ENCODE data around the gene ZNF664. TPM values are rescaled to one million over a fixed set of nuclear protein-coding genes. Genes with fewer than 3 reads are reported as not detected.

The ZNF664 gene
- total RNA-seq, 2 donors from 2014 or later: 131 to 139 TPM

DNA sequence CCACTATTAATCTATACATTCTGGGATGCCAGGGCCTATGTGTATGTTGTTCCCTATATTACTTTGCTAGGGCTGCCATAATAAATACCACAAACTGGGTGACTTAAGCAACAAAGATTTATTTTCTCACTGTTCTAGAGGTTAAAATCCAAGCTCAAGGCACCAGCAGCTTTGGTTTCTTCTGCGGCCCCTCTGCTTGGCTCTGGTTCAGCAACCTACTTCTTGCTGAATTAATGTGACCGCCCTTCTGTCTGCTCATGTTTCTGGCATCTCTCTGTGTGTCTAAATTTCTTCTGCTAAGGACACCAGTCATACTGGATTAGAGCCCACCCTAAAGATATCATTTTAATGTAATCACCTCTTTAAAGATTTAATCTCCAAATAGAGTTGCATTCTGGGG lies 84.7 kb downstream of the ZNF664 start:
- peaks cover 11% of the 10 kb centered on the region for H3K9me3 Mint-ChIP-seq
- TF ChIP-seq CTCF (conservative IDR thresholded peaks at IDR 0.05): no peak
- peaks cover 4% of the 10 kb centered on the region for H3K4me1 Mint-ChIP-seq
- DNase-seq: no peak
- Histone ChIP-seq H3K36me3 (ENCODE audit: control insufficient read depth, insufficient read depth, low read length) (no peaks in the 10 kb centered on the region), H3K27me3 (ENCODE audit: control insufficient read depth, insufficient read depth, low read length, poor library complexity, severe bottlenecking) (no peaks in the 10 kb centered on the region), H3K9ac (ENCODE audit: extremely low read depth, low read length, poor library complexity, severe bottlenecking) (no peak overlapping the region), H3K4me1 (ENCODE audit: control insufficient read depth, insufficient read depth, low read length) (no peaks in the 10 kb centered on the region), H3K27ac (ENCODE audit: low read depth, low read length) (no peak overlapping the region), H3K4me3 (ENCODE audit: low read length) (no peak overlapping the region), H3K9me3 (ENCODE audit: control insufficient read depth, low read length) (peaks cover 11% of the 10 kb centered on the region)
- no peaks in the 10 kb centered on the region for H3K27me3 Mint-ChIP-seq (ENCODE audit: insufficient read depth)
- H3K27ac Mint-ChIP-seq: no peak overlapping the region
- WGBS, 2 experiments (ENCODE audit: insufficient coverage in 1 of 2, insufficient read length in 1 of 2): 93 to 94% methylated on average over 2 of the region's 2 CpGs
- no peak overlapping the region for H3K4me3 Mint-ChIP-seq
- H3K36me3 Mint-ChIP-seq (ENCODE audit: low read depth): no peaks in the 10 kb centered on the region

- Mint-ChIP-seq H3K36me3 (ENCODE audit: low read depth) (no peaks in the 10 kb centered on the region), H3K9me3 (peaks cover 11% of the 10 kb centered on the region), H3K4me1 (no peaks in the 10 kb centered on the region), H3K4me3 (no peak overlapping the region), H3K27ac (no peak overlapping the region), H3K27me3 (ENCODE audit: insufficient read depth) (no peaks in the 10 kb centered on the region)
- Histone ChIP-seq H3K9me3 (ENCODE audit: control insufficient read depth, low read length) (peaks cover 11% of the 10 kb centered on the region), H3K27ac (ENCODE audit: low read depth, low read length) (no peak overlapping the region), H3K4me1 (ENCODE audit: control insufficient read depth, insufficient read depth, low read length) (no peaks in the 10 kb centered on the region), H3K9ac (ENCODE audit: extremely low read depth, low read length, poor library complexity, severe bottlenecking) (no peak overlapping the region), H3K27me3 (ENCODE audit: control insufficient read depth, insufficient read depth, low read length, poor library complexity, severe bottlenecking) (no peaks in the 10 kb centered on the region), H3K36me3 (ENCODE audit: control insufficient read depth, insufficient read depth, low read length) (no peaks in the 10 kb centered on the region), H3K4me3 (ENCODE audit: low read length) (no peak overlapping the region)
- WGBS, 2 experiments (ENCODE audit: insufficient coverage in 1 of 2, insufficient read length in 1 of 2): 95 to 96% methylated on average over 3 of the region's 3 CpGs
- TF ChIP-seq CTCF (conservative IDR thresholded peaks at IDR 0.05): no peak
- no peak for DNase-seq
Measured at GRCh38 chr12:124059752-124060151, 86.7 kb downstream of the ZNF664 start.

Other genes starting within 250 kb of the ZNF664 start
- under 1 TPM; 0.09 to 0.64 TPM for gene DNAH10, start 210.9 kb upstream of the ZNF664 start, total RNA-seq
- 10 to 100 TPM; 37.9 to 45.1 TPM for gene CCDC92, start 384 bp upstream of the ZNF664 start, total RNA-seq